ENCODE data around the gene HDAC5.

HDAC5 gene

GRCh38 chr17:44086364-44087311 lies 36.8 kb downstream of the HDAC5 start:
- DNase-seq (ENCODE audit: low spot score): no peak

GRCh38 chr17:44085908-44086307 lies 37.5 kb downstream of the HDAC5 start:
- DNase-seq (ENCODE audit: low spot score): no peak

- no peak for DNase-seq (ENCODE audit: low spot score)
Observed at GRCh38 chr17:44084921-44085320, 38.5 kb downstream of the HDAC5 start.

GRCh38 chr17:44084131-44084538 lies 39.3 kb downstream of the HDAC5 start:
- DNase-seq (ENCODE audit: low spot score): no peak

GRCh38 chr17:44083250-44083849 lies 40.1 kb downstream of the HDAC5 start:
- DNase-seq (ENCODE audit: low spot score): no peak

- DNase-seq (ENCODE audit: low spot score): no peak
Observed at GRCh38 chr17:44082256-44082927, 41.0 kb downstream of the HDAC5 start.

- no peak for DNase-seq (ENCODE audit: low spot score)
Observed at GRCh38 chr17:44081681-44082080, 41.8 kb downstream of the HDAC5 start.

GRCh38 chr17:44079877-44080821 lies 43.3 kb downstream of the HDAC5 start:
- no peak for DNase-seq (ENCODE audit: low spot score)

GRCh38 chr17:44078412-44078811 lies 45.0 kb downstream of the HDAC5 start:
- DNase-seq (ENCODE audit: low spot score): no peak

- DNase-seq (ENCODE audit: low spot score): no peak
Observed at GRCh38 chr17:44077595-44077909, 45.9 kb downstream of the HDAC5 start.

GRCh38 chr17:44076716-44077594 lies 46.5 kb downstream of the HDAC5 start:
- DNase-seq (ENCODE audit: low spot score): no peak

GRCh38 chr17:44075598-44076293 lies 47.7 kb downstream of the HDAC5 start:
- no peak for DNase-seq (ENCODE audit: low spot score)

- no peak for DNase-seq (ENCODE audit: low spot score)
Observed at GRCh38 chr17:44074911-44075285, 48.5 kb downstream of the HDAC5 start.

- no peak for DNase-seq (ENCODE audit: low spot score)
Observed at GRCh38 chr17:44074231-44074910, 49.1 kb downstream of the HDAC5 start.

GRCh38 chr17:44071772-44072171 lies 51.7 kb downstream of the HDAC5 start:
- DNase-seq (ENCODE audit: low spot score): peak; percentile 49

GRCh38 chr17:44071198-44071520 lies 52.3 kb downstream of the HDAC5 start:
- DNase-seq (ENCODE audit: low spot score): no peak

GRCh38 chr17:44070455-44071197 lies 52.8 kb downstream of the HDAC5 start, which contains the start of gene G6PC3:
TSS of gene G6PC3 (plus strand) at chr17:44070735. CDS start at chr17:44070966, 231 bp downstream.
- DNase-seq (ENCODE audit: low spot score): peak; percentile 95

- peak; percentile 24 for DNase-seq (ENCODE audit: low spot score)
Observed at GRCh38 chr17:44069974-44070454, 53.4 kb downstream of the HDAC5 start.

- no peak for DNase-seq (ENCODE audit: low spot score)
Observed at GRCh38 chr17:44067545-44067940, 55.9 kb downstream of the HDAC5 start.

Measured in LoVo (cell line).